Tongue (tissue), 2 donors: ENCODE measurements around the gene MARCHF7. TPM values are rescaled to one million over a fixed set of nuclear protein-coding genes. Genes with fewer than 3 reads are reported as not detected.
"Not testable (repeated sequence)": the region's sequence is repeated elsewhere in the genome, so short reads cannot be mapped to it uniquely, and the experiment has no call there.

Experiments
- DNase-seq: peaks from one replicate; pipeline ENCODE4 v3.0.0-alpha.2; 2015
- total RNA-seq: library from RNA; depleted of rRNA; stranded (reverse); fragments of >200 nt; gene quantifications from one replicate; pipeline ENCODE4 v1.2.3, GENCODE V29; 2014

Gene MARCHF7
- total RNA-seq = 222 TPM

GRCh38 chr2:159712143-159712928 lies at the start of gene MARCHF7:
TSS of gene MARCHF7 (plus strand) at chr2:159712506. CDS start at chr2:159729023, 16,517 bp downstream.
- DNase-seq = peak; percentile 97

- DNase-seq = not testable (repeated sequence)
These were observed 44.9 kb upstream of the MARCHF7 start for GRCh38 chr2:159667423-159667822.

GRCh38 chr2:159671047-159671446 lies 41.3 kb upstream of the MARCHF7 start:
- no peak for DNase-seq

GRCh38 chr2:159677654-159678053 lies 34.7 kb upstream of the MARCHF7 start:
- DNase-seq = peak; percentile 37

- no peak for DNase-seq
These were observed 31.6 kb upstream of the MARCHF7 start for GRCh38 chr2:159680692-159681091.

- DNase-seq = no peak
These were observed 28.5 kb upstream of the MARCHF7 start for GRCh38 chr2:159683817-159684216.

GRCh38 chr2:159684796-159685195 lies 27.5 kb upstream of the MARCHF7 start:
- DNase-seq = no peak

- no peak for DNase-seq
These were observed 17.7 kb upstream of the MARCHF7 start for GRCh38 chr2:159694500-159695040.

- no peak for DNase-seq
These were observed 16.4 kb upstream of the MARCHF7 start for GRCh38 chr2:159695795-159696448.

- DNase-seq = no peak
These were observed 8.8 kb upstream of the MARCHF7 start for GRCh38 chr2:159703491-159703890.

- no peak for DNase-seq
These were observed 5.8 kb upstream of the MARCHF7 start for GRCh38 chr2:159706385-159706980.

GRCh38 chr2:159708066-159708760 lies 4.1 kb upstream of the MARCHF7 start:
- DNase-seq = no peak

GRCh38 chr2:159710601-159711180 lies 1.6 kb upstream of the MARCHF7 start:
- DNase-seq = no peak

GRCh38 chr2:159711562-159712142 lies 654 bp upstream of the MARCHF7 start:
- no peak for DNase-seq

- DNase-seq = no peak
These were observed 669 bp downstream of the MARCHF7 start for GRCh38 chr2:159712929-159713420.

GRCh38 chr2:159713631-159714246 lies 1.4 kb downstream of the MARCHF7 start:
- DNase-seq = peak; percentile 30

- no peak for DNase-seq
These were observed 2.1 kb downstream of the MARCHF7 start for GRCh38 chr2:159714247-159714930.

GRCh38 chr2:159715451-159715850 lies 3.1 kb downstream of the MARCHF7 start:
- no peak for DNase-seq

- not testable (repeated sequence) for DNase-seq
These were observed 4.1 kb downstream of the MARCHF7 start for GRCh38 chr2:159716409-159716808.

GRCh38 chr2:159716857-159717256 lies 4.6 kb downstream of the MARCHF7 start:
- DNase-seq = no peak
